Epithelial cell of esophagus (primary cell): Measurements from ENCODE around the gene TOX4.
A peak's percentile ranks its signal among the peaks of the same experiment; 100 is the strongest.

Experiments
- DNase-seq: peaks from one replicate; pipeline ENCODE4 v3.0.0; 2010; ENCODE audit warnings: low read depth
- H3K4me3 ChIP-seq: 2 replicates; pipeline ENCODE4 v1.5.1; 2011; ENCODE audit warnings: mild to moderate bottlenecking, low read length, control low read depth
- CTCF ChIP-seq: IDR thresholded peaks from 2 replicates; pipeline ENCODE4 v1.5.1; 2011; ENCODE audit warnings: low read depth, mild to moderate bottlenecking, low read length, control low read depth, inconsistent platforms; ENCODE audit not compliant: insufficient read depth; ENCODE audit errors: missing control alignments

The TOX4 gene

DNA sequence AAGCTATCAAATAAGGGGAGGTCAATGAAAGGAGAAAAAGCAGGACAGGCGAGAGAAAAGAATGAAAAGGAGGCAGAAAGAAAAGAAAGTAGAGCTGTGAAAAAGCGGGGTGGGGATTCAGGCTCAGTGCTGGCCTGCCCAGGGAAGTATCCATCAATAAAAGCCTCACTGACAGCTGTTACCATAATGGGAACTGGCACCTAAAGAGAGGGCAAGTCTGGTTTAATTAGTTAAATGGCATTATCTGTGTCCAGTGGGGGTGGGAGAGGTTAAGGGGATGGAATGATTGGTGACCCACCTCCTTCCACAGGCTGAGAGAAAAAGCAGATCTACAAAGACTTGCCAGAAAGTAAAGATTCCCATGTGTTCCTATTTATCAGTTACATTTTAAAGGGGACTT lies 41.7 kb downstream of the TOX4 start:
- no peak overlapping the region for H3K4me3 ChIP-seq
- TF ChIP-seq CTCF = no peak
- no peak for DNase-seq

DNA sequence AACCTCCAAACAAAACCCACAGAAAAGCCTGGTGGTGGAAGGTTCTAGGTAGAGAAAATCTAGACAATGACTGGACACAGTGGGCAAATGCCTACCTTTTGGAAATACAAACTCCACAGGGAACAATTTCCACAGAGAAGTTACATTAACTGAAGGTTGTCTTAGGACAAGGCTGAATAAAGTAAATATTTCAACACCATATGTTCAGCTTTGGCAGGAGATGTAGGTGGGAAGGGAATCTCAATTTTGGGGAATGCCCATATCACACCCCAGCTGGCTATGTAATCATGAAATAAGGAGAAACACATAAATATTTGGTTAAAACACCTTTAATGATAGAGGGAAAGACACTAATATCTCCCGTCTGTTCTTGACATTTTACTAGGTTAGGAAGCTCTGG lies 43.8 kb downstream of the TOX4 start:
- no peak overlapping the region for H3K4me3 ChIP-seq
- no peak for TF ChIP-seq CTCF
- no peak for DNase-seq

DNA sequence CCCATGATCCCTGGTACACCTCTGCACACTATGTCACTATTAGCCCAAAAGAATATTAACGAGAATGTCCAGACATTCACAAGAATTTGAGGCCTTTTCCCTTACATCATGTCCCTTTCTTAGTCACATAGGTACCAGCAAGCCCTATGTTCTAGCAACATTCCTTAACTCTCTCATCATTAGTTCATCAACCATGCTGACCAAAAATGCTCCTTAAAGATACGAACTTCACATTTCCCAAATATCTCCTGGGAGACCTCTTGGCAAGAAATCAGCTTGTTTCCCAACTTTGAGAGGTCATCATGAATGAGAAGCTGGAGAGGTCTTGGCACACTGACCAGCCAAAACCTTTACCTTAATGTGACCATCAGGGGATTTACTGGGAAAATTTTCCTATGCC lies 44.5 kb downstream of the TOX4 start:
- no peak for DNase-seq
- no peak for TF ChIP-seq CTCF
- H3K4me3 ChIP-seq = no peak overlapping the region

DNA sequence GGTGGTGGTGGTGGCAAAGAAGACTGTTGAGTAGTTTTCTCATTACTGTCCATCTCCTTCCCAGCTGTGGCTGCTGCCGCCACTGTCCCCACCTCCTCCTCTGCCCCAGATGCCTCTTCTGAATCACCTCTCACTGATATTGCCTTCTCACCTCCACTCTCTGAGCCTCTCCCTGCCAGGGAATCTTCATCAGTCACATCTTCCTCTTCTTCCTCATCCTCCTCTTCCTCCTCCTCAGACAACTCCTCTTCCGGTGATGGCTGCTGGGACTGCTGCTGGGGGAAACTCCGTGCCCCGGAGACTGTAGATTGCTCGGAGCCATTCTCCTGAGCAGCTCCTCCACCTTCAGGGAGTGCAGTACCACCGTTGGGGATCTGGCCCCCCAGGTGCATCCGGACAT lies 46.2 kb downstream of the TOX4 start:
- H3K4me3 ChIP-seq = no peak overlapping the region
- TF ChIP-seq CTCF = no peak
- no peak for DNase-seq

DNA sequence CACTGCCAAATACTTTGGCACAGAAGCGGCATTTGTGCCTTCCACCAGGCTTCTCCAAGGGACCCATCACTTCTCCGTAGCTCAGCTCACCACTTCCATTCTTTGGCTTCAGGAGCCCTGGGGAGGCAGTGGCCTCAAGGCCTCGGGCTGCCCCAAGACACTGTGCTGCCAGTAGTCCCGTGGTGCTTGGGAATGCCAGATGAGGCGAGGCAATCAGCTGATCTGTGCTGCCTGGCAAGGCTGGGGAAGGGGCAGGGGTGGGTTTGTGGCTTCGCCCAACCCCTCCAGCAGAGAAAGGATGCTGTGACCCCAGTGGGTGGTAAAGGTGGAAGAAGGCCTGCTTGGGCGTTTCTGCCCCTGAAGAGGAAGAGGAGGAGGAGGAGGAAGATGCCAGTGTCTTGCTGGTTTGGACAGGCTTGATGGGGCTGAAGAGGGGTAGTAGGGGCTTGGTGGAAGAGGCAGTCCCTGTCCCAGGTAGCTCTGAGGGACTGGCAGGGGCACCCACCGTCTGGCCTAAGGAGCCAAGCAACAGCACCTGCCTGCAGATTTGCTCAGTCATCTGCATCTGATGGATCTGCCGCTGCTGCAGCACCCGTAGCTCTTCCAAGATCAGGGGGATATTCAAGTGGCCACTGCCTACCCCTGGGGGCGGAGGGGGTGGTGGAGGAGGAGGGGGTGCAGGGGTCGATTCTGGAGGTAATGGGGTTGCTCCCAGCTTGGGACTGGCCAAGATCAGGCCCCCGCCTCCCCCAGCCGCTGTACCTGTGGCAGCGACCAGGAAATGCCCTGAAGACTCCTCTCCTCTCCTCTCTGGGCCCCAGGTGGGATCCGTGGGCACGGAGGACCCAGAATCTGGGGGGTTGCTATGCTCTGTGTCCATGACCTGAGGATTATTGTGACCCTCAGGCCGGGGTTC lies 47.8 kb downstream of the TOX4 start:
- DNase-seq = no peak
- no peak for TF ChIP-seq CTCF
- H3K4me3 ChIP-seq = peak overlapping the region; percentile 62

DNA sequence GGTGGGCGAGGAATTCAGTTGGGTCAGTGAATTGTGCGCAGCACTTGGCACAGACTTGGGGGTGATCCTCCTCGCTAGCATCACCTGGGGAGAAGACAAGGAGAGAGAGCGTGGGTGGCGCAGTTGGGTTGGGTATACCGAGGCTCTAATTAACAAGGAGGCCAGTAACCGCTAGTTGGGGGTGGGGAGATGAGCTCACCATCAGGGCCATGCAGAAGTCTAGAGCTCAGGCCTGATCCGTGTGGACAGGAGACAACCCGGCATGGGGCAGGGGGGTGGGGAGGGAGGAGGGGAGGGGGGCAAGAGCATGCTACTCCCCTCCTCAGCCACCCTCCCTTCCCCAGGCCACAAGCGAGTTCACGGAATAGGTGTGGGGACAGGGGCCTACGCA lies 48.6 kb downstream of the TOX4 start:
- DNase-seq = peak; percentile 9
- peak overlapping the region; percentile 62 for H3K4me3 ChIP-seq
- TF ChIP-seq CTCF = no peak
